NOMO-1 treated with dmso at 0.1 percent for 144 hours (cell line): ENCODE data around the gene ZBTB7C.

Source experiments
- DNase-seq: peaks from one replicate; lab custom pipeline; 2025; ENCODE audit not compliant: unreplicated experiment; lab: John Stamatoyannopoulos, UW

The ZBTB7C gene

DNA sequence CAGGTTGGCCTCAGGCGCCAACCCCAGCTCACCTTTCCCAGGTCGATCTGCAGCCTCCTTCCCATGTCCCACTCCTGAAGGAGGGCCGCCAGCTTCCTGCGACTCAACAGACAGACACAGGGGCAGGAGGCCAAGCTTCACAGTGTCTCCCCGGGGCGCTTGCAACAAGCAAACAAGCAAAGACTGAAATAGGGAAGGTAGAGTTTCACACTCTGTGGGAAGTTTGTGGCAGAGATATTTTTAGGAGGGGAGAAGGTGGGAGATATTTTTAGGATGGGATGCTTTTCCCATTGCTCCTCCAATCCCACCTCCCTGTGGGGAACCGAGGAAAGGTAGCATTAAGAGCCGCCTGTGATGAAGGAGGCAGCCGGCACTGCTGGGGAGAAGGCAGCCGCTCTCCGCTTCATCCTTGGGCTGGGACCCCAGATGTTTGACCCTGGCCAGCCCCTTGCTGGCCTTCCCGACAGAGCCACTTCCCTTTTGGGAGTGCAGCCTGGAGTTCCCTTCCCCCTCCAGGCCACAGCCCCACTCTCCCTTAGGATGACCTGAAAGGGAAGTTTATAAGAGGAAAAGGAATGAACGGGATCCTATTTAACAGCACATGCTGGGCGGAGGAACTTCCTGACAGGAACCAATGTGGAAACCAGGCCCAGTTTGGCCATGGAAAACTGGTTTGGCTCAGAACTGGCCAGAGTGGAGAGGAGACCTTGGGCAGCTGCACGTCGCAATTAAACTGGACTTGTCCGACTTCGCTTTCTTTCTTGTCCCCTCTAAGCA lies 336.6 kb downstream of the ZBTB7C start:
- no peak for DNase-seq

DNA sequence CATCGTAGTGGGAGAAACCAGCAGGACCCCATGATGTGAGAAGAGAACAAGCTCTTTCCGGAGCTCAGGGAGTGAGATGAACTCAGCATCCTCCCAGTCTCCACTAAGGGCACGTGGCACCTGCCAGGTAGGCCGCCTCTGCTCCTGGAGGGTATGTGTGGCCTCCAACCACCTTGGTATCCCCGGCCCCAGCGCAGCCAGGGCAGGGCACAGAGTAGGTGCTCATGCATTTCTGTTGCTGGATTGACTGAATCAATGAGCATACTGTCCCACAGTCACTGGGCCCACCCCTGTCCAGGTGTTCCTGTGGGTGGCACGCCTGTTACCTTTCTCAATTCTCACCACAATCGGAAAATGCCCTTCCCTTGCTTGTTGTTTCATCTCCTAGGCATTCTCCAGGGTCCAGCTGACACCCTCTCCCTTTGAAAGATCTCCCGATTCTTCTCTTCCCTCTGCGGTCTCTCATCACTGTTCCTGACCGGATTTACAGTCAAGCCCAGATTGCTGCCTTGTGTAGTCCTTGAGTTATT lies 340.2 kb downstream of the ZBTB7C start:
- no peak for DNase-seq

DNA sequence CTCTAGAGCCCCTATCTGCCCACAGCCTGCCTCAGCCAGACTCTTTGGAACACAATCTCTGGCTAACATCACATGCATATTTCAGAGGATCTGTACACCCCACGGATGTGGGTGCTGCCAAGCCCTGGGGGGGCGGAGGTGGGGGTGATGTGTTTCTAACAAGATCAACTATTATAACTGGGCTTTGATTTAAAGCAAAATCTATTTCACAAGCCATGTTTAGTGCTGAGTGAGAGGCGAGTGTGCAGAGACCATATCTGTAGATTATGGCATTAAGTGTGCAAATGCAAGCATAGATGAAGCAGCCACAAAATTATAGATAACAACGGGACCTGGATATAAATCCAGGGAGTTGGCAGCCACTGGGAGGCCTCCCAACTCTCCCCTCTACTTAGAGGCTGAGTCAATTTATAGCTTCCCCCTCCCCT lies 342.9 kb downstream of the ZBTB7C start:
- DNase-seq = no peak

DNA sequence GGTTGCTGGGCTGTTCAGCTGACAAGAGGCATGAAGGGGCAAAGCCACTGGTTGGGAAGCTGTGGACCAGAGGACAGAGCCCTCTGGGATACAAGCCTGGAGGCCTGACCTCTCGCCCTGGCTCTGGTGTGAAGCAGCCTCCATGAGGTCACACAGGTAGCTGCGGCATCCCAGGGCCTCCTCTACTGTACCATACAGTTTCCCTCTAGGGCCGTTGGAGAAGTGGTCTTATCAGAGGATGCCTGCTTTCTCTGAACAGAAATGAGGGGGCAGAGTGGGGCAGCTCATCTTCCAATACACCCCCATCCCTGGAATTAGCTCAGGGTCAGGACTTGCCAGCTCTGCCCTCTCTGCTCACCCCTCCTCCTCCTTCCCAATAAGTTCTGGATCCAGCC lies 343.6 kb downstream of the ZBTB7C start:
- no peak for DNase-seq

DNA sequence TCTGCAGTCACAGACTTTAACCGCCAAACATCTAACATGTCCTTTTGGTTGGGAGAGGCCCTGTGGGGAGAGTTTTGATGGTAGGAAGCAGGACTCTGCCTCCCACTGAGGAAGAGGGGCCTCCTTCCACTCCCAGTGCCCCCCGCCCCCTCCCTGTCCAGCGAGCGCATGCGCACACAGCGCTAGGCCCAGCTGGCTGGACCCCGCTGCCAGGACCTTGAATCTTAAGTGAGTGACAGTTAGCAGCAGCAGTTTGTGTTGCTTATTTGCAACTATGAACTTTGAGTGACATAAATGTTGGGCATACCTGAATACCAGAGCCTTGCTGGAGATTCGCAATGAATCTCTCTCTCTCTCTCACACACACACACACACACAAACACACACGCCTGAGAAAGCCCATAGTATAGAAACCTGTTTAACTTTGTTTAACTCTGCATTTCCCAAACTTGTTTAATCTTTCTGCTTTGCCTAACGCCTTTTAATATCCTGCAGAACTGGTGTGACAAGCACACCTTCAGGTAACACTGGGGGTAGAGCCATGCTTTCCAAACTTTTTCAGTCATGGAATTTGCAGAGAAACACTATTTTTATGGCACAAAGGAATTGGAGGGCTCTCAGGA lies 344.1 kb downstream of the ZBTB7C start:
- DNase-seq = no peak

DNA sequence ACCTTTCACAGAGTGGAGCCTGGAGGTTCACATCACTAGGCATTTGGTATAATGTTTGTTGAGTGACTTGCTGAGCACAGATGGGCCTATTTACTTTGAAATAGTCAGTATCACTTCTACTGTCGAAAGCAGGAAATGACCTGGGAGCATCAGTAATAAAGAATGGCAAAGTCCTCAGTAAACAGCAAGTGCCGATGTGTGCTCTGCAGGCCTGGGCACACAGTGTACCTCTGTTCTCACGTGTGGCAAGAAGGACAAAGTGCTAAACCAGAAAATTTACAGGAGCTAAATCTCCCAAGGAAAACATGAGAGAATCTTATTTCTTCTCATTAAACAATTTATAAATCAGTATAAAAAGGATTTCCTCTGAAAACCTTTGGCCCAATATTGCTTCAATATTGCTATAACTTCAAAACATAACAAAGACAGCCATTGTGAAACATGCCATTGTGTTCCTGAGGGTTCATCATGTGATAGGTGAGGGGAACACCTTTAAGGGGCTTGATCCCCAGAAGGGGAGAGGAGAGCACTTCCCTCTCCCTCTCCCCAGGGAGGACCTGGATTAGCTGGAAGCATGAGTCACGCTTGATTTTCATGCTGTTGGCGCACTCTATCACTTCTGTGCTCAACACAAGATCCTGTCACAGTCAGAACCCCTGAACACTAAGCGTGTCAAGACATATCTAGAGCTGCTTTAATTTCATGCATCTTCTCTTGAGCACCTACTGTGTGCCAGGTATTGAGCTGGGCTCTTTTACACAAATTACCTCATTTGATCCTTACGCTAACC lies 347.2 kb downstream of the ZBTB7C start:
- no peak for DNase-seq

DNA sequence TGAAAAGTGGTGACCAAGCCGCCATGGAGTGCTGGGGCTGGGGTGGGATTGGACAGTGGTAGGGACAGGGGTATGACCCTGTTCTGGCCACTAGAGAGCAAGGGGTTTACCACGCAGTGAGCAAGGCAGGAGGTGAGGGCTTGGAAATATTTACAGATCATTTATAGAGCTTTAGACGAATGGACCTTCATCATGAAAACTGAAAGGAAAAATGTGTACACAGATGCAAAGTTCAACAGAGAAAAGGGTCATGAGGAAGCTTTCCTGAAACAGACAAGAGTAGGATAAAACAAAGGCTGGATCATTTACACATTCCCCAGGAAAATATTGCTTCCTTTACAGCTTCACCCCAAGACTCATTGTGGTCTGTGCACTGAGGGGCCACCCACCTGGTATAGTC lies 348.2 kb downstream of the ZBTB7C start:
- DNase-seq = no peak

DNA sequence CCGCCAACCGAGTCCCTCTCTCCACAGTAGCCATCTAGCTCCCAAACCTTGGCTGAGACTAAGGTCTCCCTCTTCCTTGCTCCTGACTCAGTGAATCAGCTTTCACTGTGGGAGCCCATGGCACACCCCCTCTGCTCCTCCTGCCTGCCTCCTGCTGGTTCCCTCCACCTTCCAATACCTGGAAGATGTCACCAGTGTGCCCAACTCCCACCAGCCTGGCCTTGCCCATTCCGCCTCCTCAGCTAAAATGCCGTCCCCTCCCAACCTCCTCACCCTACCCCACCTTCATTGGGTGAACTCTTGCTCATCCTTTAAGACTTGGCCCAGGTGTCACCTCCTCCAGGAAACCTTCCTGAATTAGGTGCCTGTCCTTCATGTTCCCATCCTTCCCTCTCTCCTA lies 348.8 kb downstream of the ZBTB7C start:
- no peak for DNase-seq

DNA sequence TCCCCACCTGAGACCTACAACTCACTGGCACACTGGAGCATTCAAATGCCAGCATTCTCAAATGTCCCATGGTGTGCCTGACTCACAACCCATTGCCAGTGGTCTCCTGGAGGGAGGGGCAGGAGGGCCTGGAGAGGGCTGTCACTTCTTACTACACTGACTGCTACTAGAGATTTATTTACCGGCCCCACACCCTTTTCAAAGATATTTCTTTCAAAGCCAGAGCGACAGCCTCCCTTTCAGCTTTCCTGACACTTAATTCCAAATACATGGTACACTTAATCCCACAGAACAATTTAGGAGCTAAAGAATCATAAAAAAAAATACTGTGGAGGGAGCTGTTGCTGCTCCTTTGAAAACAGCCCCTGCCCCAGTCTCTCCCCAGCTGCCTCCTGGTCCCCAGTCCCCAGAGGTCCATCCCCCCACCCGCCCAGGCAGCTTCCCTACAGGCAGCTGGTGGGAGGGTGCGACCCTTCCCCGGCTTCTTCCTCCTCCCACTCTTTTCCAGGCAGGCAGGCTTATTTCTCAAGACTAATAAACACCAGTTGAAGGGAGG lies 349.6 kb downstream of the ZBTB7C start:
- DNase-seq = no peak

DNA sequence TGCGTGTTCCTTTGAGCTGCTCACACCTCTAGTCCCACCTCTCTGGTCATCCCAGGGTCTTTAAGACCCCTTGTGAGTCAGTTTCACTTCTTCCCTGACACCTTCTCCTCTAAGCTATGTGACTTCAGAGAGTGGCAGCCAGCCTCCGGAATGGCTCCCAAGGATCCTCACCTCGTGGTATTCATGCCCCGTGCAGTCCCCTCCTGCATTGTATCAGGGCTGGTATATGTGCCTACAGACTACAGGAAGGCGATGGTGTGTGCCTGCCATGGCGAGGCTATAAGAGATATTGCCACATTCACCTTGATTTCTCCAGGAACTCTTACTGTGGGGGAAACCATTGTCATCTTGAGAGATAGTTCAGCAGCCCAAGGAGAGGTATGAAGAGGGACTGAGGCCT lies 350.7 kb downstream of the ZBTB7C start:
- no peak for DNase-seq

DNA sequence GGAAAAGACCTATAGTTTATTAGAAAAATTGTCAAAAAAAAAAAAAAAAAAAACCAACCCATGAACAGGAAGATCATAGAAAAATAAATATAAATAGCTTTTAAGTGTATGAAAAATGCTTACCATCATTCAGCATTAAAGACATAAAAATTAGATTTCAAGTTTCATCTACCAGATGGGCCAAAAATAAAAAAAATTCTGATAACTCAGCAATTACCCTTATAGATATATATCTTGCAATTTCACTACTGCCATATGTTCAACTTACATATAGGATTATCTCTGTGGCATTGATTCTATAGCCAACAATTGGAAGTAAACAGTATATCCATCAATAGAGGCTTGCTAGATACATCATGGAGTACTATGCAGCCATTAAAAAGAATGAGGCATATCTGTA lies 352.2 kb downstream of the ZBTB7C start:
- DNase-seq = no peak

DNA sequence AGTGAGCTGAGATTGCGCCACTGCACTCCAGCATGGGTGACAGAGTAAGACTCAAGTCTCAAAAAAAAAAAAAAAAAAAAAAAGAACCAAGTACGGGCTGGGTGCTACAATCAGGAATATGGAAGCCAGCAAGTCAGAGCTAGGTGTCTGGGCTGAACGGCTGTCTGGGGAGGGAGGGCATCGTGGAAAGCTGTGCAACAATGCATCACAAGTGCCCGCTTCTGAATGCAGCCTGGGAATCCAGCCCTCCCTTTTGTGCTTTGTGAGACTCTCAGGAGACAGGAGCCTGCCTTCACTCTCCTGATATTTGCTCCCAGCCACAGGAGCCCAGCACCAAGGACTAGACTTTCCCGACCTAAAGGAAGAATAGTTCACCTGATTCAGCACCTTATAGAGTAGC lies 353.8 kb downstream of the ZBTB7C start:
- no peak for DNase-seq

DNA sequence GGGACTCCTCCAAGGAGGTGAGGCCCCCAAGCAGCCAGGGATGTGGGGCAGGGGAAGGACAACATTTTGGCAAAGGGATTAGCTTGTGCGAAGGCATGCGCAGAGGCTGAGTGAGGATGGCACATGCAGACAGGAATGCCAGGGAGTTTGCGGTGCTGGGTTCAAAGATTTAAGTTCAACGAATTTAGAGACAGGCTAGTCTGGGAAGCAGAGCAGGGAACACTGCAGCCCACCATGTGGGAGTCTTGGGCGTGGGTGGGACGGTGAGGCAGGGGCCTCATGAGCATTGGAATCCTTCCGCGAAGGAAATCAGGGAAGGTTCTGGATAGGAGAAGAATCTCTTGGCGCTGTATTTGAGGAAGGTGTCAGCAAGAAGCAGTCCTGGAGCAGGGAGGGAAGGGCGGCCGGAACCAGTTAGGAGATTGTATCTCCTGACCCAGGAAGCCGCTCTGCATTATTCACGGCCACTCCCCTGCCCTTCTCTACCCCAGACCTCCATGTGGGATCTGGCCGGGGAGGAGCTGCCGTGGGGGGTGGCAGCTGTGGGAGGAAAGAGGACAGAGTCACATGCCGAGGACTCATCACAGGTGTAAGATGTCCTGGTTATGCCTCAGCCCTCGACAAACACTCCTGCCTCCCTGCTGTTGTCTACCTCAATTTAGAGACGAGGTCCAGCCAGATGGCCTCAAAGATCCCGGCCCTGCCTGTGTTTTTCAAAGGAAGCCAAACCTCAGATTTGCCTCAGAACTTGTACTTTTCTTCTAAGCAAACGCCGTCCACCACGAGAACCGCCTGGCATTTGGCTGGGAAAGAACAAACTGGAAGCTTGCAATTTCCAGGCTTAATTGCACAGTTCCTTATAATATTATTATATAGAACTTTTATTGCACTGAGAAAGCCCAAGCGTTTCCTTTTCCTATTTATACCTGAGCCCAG lies 355.0 kb downstream of the ZBTB7C start:
- DNase-seq = no peak

DNA sequence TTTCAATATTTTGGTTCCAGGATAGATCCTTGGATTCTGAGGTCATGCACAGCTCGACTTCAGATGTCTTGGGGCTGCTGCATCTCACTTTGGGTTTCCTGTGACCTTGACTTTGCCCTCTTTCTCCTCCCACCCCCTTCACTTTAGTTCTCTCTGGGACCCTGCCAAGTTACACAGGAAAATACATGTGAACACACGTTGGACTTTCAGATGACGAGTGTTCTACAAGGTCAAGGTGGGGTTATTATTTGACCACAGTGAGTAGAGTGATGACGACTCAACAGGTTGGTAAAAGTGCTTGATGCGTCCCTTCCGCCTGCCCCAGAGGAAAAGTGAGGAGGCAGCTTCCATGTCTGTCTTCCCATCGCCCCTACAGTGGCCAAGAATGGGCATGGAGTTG lies 356.3 kb downstream of the ZBTB7C start:
- no peak for DNase-seq

DNA sequence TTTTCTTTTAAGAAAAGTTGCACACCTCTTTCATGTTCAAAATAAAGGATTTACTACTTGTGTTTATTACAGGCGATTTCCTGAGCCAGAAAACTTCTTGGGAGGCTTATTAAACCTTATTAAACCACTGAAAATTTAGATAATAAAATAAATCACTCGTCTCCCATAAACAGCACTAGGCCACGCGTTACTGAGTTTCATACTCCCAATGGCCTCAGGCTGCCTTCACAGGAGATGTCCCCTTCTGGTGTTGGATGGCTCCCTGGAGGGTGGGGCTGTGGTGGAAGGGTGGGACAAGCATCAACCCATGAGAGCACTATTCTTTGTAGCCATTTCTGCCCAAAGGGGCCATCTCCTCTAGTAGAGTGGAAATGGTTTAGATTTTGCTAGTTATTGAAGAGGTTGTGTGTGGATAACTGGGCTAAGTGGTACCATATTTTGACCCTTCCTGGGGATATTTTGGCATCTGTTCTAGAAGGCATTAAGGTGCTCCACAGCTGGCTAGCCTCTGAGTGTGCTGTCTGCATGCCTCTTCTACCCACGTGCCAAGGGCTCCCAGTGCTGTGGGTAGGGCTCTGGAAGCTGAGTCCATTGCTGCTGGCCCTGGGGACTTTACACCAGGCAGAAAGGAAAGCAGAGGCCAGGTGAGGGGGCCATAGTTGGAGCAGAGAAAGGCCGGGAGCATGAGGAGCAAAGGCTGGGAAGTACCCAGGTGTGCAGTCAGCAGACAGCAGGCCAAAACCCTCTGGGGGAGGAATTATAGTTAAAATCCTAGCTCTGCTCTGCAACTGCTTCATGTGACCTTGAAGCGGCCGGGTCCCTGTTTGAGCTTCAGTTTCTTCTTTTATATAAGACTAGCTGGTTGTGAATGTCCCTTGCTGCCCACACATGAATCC lies 357.0 kb downstream of the ZBTB7C start:
- no peak for DNase-seq

DNA sequence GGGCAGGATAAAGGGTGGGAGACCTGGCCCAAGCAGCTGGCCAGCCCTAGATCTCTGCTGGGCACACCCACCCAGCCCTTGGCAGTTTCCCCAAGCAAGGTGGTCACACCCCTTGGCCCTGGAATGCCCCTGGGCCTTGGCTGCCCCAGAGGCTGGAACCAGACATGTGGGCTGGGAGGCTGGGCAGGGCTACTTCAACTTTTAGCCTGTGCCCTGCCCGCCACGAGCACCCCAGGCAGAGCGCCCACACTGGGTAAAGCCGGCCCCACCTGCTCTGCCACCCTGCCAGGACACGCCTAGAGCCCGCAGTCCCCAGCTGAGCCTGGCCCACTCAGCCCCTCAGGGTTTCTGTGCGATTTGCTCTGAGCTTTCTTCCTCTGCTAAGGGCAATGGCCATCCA lies 359.0 kb downstream of the ZBTB7C start:
- no peak for DNase-seq

DNA sequence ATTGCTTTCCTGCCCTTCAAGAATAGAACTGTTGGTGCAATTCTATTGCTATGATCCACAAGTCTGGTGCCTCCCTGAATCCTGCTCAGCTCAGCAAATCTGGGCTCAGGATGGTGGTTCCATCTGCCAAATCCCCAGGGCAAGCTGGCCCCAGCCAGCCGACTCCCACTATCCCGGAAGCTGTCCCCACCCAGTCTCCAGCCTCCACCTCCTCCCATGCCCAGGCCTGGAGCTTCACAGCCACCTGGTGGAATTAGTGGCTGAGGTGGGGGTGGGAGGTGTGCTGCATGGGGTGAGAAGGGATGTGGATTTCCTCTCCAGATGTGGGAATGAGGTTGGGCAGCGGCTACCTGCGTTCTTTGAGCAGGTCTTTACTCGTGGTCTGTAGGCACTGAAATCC lies 359.4 kb downstream of the ZBTB7C start:
- DNase-seq = no peak

DNA sequence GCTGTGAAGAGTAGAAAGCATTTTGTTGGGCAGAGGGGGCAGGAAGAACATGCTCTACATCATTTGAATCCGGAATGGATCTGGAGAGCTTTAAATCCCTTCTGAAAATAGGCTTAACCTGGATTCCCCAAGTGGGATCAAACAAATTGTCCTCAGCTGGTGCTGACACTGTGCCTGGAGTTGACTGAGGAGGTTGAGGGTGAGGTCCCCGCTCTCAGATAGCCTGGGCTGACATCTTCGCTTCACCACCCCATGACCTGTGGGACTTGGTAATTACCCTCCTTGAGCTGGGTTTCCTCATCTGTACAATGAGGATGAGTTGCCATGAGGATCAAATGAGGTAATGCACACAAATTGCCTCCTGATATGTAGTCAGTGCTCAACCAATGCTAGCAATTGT lies 360.9 kb downstream of the ZBTB7C start:
- no peak for DNase-seq

DNA sequence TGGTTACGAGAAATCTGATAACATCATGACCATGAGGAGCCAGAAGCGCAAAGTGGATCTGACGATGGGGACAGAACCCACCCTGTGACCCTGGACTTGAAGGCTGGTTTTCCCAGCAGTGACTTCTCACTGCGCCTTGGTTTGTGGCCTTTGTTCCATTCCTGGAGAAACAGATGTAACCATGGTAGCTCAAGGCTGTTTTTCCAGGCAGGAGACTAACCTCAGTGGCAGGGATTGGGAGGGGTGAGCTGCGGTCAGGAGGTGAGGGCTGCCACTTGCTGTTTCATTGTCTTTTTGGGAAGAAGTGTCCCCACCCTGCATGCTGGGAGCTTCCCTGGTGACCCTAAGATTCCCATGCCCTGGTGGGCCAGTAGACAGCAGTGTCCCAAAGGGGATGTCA lies 362.3 kb downstream of the ZBTB7C start:
- no peak for DNase-seq
